Muscle of back (tissue), 11 donors: Measurements from ENCODE around the gene IPCEF1. TPM values are rescaled to one million over a fixed set of nuclear protein-coding genes. Genes with fewer than 3 reads are reported as not detected.

Experiments used
- DNase-seq, 3 donors: peaks; one replicate each; pipeline versions ENCODE4 v3.0.0 to v3.0.0-alpha.2; 2013
- polyA plus RNA-seq, 10 donors: library from polyadenylated mRNA; unstranded; fragments of 120-200 nt; gene quantifications; one replicate each; pipeline ENCODE4 v1.2.1, GENCODE V29; 2013; ENCODE audit not compliant: insufficient read length in 10 of 10

Gene IPCEF1
- polyA plus RNA-seq, 10 donors, result 0.61 to 3.9 (median 1.1) TPM

- DNase-seq, result peak in 1 of 3 donors; percentile 16
Measured at GRCh38 chr6:154167126-154167525, 189.5 kb downstream of the IPCEF1 start.

- DNase-seq, result no peak
Measured at GRCh38 chr6:154166140-154166539, 190.5 kb downstream of the IPCEF1 start.

GRCh38 chr6:154165478-154165877 is 191.1 kb downstream of the IPCEF1 start:
- DNase-seq, result no peak

- peak; percentile 57 to 89 (median 86) for DNase-seq
Measured at GRCh38 chr6:154164397-154164796, 192.2 kb downstream of the IPCEF1 start.

- DNase-seq, result peak in 1 of 3 donors; percentile 16
Measured at GRCh38 chr6:154161689-154162088, 194.9 kb downstream of the IPCEF1 start.

GRCh38 chr6:154159126-154159525 is 197.5 kb downstream of the IPCEF1 start:
- DNase-seq, result no peak

- no peak for DNase-seq
Measured at GRCh38 chr6:154157706-154158105, 198.9 kb downstream of the IPCEF1 start.

GRCh38 chr6:154157082-154157481 is 199.5 kb downstream of the IPCEF1 start:
- peak in 1 of 3 donors; percentile 48 for DNase-seq

GRCh38 chr6:154156135-154156896 is 200.3 kb downstream of the IPCEF1 start:
- peak in 1 of 3 donors; percentile 44 for DNase-seq

GRCh38 chr6:154154389-154154967 is 202.1 kb downstream of the IPCEF1 start:
- DNase-seq, result peak; percentile 66 to 78 (median 73)

GRCh38 chr6:154143753-154144152 is 212.8 kb downstream of the IPCEF1 start:
- DNase-seq, result no peak

- DNase-seq, result no peak
Measured at GRCh38 chr6:154140743-154141142, 215.9 kb downstream of the IPCEF1 start.

- DNase-seq, result no peak
Measured at GRCh38 chr6:154139892-154140291, 216.7 kb downstream of the IPCEF1 start.

- DNase-seq, result no peak
Measured at GRCh38 chr6:154138793-154139192, 217.8 kb downstream of the IPCEF1 start.

- no peak for DNase-seq
Measured at GRCh38 chr6:154134471-154135147, 222.0 kb downstream of the IPCEF1 start.

- no peak for DNase-seq
Measured at GRCh38 chr6:154127657-154128056, 228.9 kb downstream of the IPCEF1 start.

GRCh38 chr6:154125421-154125820 is 231.2 kb downstream of the IPCEF1 start:
- DNase-seq, result no peak

GRCh38 chr6:154123155-154123956 is 233.2 kb downstream of the IPCEF1 start:
- no peak for DNase-seq

GRCh38 chr6:154122195-154122925 is 234.2 kb downstream of the IPCEF1 start:
- no peak for DNase-seq

- DNase-seq, result no peak
Measured at GRCh38 chr6:154117485-154117884, 239.1 kb downstream of the IPCEF1 start.

GRCh38 chr6:154113392-154113791 is 243.2 kb downstream of the IPCEF1 start:
- DNase-seq, result no peak
